Liver (tissue), 2 donors: ENCODE measurements around the gene NDC80.

ENCODE experiments used
- TF ChIP-seq, protein P1 (sequence below): fragments of 150-350 bp; IDR thresholded peaks from 2 replicates; pipeline ENCODE4 v1.5.1; 2017; ENCODE audit warnings: improper control_type of control experiment, low read depth, low read length; ENCODE audit not compliant: missing input control
- TF ChIP-seq, protein P2 (sequence below): IDR thresholded peaks from 2 replicates; pipeline ENCODE4 v1.6.1; 2016; ENCODE audit warnings: antibody characterized with exemption
- donor health status: healthy.

GRCh38 chr18:2590303-2590702 lies 18.9 kb downstream of the NDC80 start:
- TF ChIP-seq, protein P1, sequence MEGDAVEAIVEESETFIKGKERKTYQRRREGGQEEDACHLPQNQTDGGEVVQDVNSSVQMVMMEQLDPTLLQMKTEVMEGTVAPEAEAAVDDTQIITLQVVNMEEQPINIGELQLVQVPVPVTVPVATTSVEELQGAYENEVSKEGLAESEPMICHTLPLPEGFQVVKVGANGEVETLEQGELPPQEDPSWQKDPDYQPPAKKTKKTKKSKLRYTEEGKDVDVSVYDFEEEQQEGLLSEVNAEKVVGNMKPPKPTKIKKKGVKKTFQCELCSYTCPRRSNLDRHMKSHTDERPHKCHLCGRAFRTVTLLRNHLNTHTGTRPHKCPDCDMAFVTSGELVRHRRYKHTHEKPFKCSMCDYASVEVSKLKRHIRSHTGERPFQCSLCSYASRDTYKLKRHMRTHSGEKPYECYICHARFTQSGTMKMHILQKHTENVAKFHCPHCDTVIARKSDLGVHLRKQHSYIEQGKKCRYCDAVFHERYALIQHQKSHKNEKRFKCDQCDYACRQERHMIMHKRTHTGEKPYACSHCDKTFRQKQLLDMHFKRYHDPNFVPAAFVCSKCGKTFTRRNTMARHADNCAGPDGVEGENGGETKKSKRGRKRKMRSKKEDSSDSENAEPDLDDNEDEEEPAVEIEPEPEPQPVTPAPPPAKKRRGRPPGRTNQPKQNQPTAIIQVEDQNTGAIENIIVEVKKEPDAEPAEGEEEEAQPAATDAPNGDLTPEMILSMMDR = no peak
- TF ChIP-seq, protein P2, sequence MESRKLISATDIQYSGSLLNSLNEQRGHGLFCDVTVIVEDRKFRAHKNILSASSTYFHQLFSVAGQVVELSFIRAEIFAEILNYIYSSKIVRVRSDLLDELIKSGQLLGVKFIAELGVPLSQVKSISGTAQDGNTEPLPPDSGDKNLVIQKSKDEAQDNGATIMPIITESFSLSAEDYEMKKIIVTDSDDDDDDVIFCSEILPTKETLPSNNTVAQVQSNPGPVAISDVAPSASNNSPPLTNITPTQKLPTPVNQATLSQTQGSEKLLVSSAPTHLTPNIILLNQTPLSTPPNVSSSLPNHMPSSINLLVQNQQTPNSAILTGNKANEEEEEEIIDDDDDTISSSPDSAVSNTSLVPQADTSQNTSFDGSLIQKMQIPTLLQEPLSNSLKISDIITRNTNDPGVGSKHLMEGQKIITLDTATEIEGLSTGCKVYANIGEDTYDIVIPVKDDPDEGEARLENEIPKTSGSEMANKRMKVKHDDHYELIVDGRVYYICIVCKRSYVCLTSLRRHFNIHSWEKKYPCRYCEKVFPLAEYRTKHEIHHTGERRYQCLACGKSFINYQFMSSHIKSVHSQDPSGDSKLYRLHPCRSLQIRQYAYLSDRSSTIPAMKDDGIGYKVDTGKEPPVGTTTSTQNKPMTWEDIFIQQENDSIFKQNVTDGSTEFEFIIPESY = no peak
